Thymus (tissue), 11 donors: ENCODE results near the gene WDR27. TPM values are rescaled to one million over a fixed set of nuclear protein-coding genes. Genes with fewer than 3 reads are reported as not detected.

Source experiments
- DNase-seq, 9 donors: peaks; one replicate each; pipeline ENCODE4 v3.0.0-alpha.2; 2013; ENCODE audit warnings: low spot score in 9 of 9, low read depth in 6 of 9, missing footprints in 1 of 9
- H3K27ac ChIP-seq, 2 donors: one replicate each; pipeline ENCODE4 v1.5.1; 2013; ENCODE audit warnings: control low read depth in 1 of 2, low read depth in 1 of 2, low read length in 1 of 2, mild to moderate bottlenecking in 1 of 2, moderate library complexity in 1 of 2
- H3K27me3 ChIP-seq, 2 donors: one replicate each; pipeline ENCODE4 v1.5.1; 2013; ENCODE audit warnings: low read length in 1 of 2; ENCODE audit not compliant: control insufficient read depth in 2 of 2, insufficient read depth in 1 of 2
- H3K36me3 ChIP-seq, 2 donors: one replicate each; pipeline ENCODE4 v1.5.1; 2013; ENCODE audit warnings: low read length in 1 of 2, mild to moderate bottlenecking in 1 of 2, moderate library complexity in 1 of 2; ENCODE audit not compliant: control insufficient read depth in 2 of 2, insufficient read depth in 2 of 2
- H3K4me1 ChIP-seq, 2 donors: one replicate each; pipeline ENCODE4 v1.5.1; 2013; ENCODE audit warnings: low read length in 2 of 2; ENCODE audit not compliant: control insufficient read depth in 2 of 2, insufficient read depth in 2 of 2
- H3K4me3 ChIP-seq, 2 donors: one replicate each; pipeline ENCODE4 v1.5.1; 2013; ENCODE audit warnings: low read length in 2 of 2, control low read depth in 1 of 2, mild to moderate bottlenecking in 1 of 2
- H3K9me3 ChIP-seq, 2 donors: one replicate each; pipeline ENCODE4 v1.5.1; 2013; ENCODE audit warnings: low read length in 1 of 2, mild to moderate bottlenecking in 1 of 2; ENCODE audit not compliant: control insufficient read depth in 2 of 2, insufficient read depth in 1 of 2
- WGBS: extraction: QIAGEN DNeasy Blood & Tissue Kit; methylation state at CpG from one replicate; pipeline ENCODE4 v1.1.7; 2013; 5-methylcytosine and 5-hydroxymethylcytosine counted together
- polyA plus RNA-seq: library from polyadenylated mRNA; stranded (reverse); fragments of 200-250 nt; gene quantifications from one replicate; pipeline ENCODE4 v1.2.3, GENCODE V29; 2013
- total RNA-seq: library from RNA; stranded (reverse); fragments of 120-200 nt; gene quantifications from one replicate; pipeline ENCODE4 v1.2.4, GENCODE V29; 2013
- donor health status: healthy.

WDR27 gene
- total and polyA plus RNA-seq, 2 donors: 13.9 to 42.0 TPM

DNA sequence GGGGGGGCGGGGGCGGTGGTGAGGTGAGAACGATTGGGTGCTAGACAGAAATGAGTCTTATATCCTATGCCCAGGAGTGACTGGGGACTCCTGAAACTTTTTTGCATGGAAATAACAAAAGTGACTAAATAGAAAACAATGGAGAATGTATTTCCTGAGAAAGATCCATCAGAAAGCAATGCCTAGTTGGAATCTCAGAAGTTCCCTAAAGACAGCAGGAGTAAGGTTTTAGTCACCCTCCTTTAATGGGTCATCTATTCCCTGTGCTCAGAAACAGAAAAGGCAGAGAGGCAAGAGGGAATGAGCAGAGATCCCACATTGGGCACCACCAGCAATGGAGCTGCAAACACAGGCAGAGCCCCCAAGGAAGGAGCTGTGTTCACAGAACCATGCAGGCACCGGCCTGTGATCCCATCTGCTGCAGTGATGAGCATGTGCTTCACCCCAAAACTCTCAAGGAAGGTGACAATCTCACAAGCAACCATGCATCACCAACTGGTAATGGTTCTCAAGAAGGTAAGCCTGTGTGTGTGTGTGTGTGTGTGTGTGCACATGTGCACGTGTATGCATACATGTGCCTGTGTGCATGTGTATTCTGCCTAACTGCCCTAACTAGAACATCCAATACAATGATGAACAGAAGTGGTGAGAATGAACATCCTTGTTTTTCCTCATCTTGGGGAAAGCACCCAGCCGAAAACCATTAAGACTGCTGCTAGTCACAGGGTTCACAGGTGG lies 168.4 kb downstream of the WDR27 start:
- no peaks in the 10 kb centered on the region for H3K27me3 ChIP-seq
- no peak for DNase-seq
- no peaks in the 10 kb centered on the region for H3K36me3 ChIP-seq
- peaks cover 6 to 8% of the 10 kb centered on the region in 2 donors for H3K4me1 ChIP-seq
- WGBS: 97% methylated on average over 6 of the region's 6 CpGs
- H3K4me3 ChIP-seq: no peak overlapping the region
- H3K9me3 ChIP-seq: peaks cover 3 to 4% of the 10 kb centered on the region in 2 donors
- no peak overlapping the region for H3K27ac ChIP-seq

DNA sequence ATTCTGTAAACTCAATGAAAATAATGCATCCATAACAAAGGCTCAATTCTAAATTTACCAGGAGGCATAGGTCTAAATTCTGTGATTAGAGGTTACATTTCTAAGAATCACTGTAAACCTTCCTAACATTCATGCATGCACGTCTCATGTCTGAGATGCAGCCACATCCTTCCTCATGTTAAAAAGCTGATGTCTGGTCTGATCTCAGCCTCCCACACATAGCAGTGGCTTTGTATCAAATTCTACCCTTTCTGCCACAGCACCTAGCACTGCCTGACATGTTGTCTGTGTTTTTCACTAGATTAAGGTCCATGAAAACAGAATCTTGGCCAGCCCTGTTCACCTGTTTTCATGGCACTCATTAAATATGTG lies 171.1 kb downstream of the WDR27 start:
- peak; percentile 12 to 80 (median 41) for DNase-seq
- Histone ChIP-seq H3K9me3 (peaks cover 3 to 4% of the 10 kb centered on the region in 2 donors), H3K4me1 (peaks cover 6 to 8% of the 10 kb centered on the region in 2 donors), H3K36me3 (no peaks in the 10 kb centered on the region), H3K27ac (peak overlapping the region in 1 of 2 donors; percentile 68), H3K27me3 (no peaks in the 10 kb centered on the region), H3K4me3 (no peak overlapping the region)
- 62% methylated on average over 1 of the region's 1 CpG for WGBS

DNA sequence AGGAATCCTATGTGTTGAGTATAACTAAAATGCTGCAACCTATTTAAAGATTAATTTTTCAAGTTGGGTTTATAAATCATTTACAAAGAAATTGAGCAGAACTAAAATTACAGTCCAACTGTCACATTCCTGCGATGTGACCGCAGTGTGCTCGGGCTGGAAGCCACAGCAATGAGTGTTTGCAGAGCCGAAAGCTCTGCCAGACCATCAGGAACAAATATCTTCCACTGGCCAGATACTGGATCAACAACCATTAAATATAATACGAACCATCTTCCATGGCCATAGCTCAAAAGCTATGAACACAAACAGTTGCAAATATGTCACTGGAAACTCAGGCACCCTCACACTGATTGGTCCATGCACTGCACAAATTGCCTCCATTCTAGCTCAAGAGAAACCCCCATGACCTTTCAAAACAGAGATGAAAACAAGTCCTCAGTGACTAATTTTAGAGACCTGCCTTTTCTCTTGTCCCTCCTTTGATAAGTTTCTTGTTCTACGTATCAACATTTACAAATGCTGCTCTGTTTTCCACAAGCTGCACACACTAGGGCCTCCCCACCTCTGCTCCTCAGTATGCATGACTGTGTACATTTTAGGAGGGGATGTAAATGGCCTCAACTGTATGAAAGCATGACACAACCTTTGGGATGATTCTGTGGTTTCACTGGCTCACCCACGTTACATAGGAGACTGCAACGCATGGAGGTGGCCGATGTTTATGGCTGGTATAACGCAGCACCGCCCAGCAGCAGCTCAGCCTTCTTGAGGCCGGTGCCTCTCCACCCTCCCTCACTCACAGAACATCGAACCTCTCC lies 171.7 kb downstream of the WDR27 start:
- Histone ChIP-seq H3K27ac (peak overlapping the region; percentile 43 to 68), H3K36me3 (no peaks in the 10 kb centered on the region), H3K9me3 (peaks cover 3 to 4% of the 10 kb centered on the region in 2 donors), H3K27me3 (no peaks in the 10 kb centered on the region), H3K4me1 (peaks cover 6 to 8% of the 10 kb centered on the region in 2 donors), H3K4me3 (no peak overlapping the region)
- 80% methylated on average over 13 of the region's 13 CpGs for WGBS
- peak in 6 of 9 donors; percentile 7 to 66 (median 20) for DNase-seq

DNA sequence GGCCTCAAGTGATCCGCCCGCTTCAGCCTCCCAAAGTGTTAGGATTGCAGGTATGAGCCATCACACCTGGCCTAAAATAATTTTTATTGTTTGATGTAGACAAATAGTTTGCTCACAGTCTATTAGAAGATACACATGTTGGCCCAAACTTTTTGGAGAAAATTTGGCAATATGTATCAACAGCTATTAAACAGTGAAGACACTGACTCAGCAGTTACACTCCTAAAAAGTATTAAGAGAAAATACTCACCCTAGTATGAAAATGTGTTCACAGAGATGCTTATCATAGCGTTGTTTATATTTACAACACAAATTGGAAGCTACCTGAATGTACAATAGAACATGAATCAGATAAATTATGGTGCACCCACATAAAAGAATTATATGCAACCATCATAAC lies 173.1 kb downstream of the WDR27 start:
- Histone ChIP-seq H3K36me3 (no peaks in the 10 kb centered on the region), H3K27me3 (no peaks in the 10 kb centered on the region), H3K4me3 (no peak overlapping the region), H3K9me3 (peaks cover 1 to 3% of the 10 kb centered on the region in 2 donors), H3K27ac (no peak overlapping the region), H3K4me1 (peaks cover 6 to 8% of the 10 kb centered on the region in 2 donors)
- DNase-seq: no peak
- 97% methylated on average over 3 of the region's 3 CpGs for WGBS

DNA sequence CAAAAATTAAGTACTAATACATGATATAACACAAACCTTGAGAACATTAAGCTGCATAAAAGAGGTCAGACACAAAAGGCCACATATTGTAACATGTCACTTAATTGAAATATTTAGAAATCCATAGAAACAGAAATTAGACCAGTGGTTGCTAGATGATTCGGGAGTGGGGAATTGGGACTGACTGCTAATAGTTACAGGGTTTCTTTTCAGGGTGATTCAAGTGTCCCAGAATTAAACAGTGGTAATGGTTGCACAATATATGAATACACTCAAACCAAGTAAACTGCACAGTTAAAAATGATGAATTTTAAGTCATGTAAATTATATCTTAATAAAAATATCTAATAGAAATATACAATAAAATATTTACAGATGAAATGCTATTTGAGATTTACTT lies 174.5 kb downstream of the WDR27 start:
- Histone ChIP-seq H3K4me3 (no peak overlapping the region), H3K27ac (no peak overlapping the region), H3K9me3 (no peaks in the 10 kb centered on the region), H3K36me3 (no peaks in the 10 kb centered on the region), H3K27me3 (no peaks in the 10 kb centered on the region), H3K4me1 (peaks cover 6 to 8% of the 10 kb centered on the region in 2 donors)
- WGBS: 99% methylated on average over 1 of the region's 1 CpG
- DNase-seq: no peak

DNA sequence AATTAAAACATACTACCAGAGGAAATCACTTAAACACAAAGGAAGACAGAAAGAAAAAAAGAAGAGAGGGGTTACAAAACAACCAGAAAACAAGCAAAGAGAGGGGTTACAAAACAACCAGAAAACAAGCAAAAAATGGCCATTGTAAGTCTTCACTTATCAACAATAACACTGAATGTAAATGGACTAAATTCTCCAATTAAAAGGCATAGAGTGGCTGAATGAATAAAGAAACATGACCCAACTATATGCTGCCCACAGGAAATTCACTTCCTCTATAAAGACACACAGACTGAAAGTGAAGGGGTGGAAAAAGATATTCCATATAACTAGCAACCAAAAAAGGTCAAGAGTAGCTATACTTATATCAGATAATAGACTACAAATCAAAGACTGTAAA lies 180.0 kb downstream of the WDR27 start:
- Histone ChIP-seq H3K4me3 (no peak overlapping the region), H3K9me3 (peaks cover 1 to 10% of the 10 kb centered on the region in 2 donors), H3K27ac (no peak overlapping the region), H3K4me1 (no peaks in the 10 kb centered on the region), H3K27me3 (no peaks in the 10 kb centered on the region), H3K36me3 (no peaks in the 10 kb centered on the region)
- no peak for DNase-seq

DNA sequence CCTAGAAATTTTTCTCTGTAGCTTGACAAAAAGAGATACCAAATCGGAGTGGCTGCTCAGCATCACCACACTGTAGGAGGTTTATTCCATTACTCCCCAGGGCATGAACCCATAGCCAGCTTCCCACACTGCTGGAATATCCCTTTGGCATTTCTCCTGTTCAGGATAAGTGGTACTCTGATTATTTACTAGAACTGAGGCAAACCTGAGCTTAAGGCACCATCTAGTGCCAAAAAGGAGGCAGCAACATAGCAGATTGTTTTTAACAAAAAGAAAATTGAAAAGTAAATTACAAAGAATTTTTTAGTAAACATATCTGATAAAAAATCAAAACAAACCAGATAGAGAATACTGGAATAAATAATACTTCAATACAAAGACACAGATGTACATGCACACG lies 181.7 kb downstream of the WDR27 start:
- H3K27ac ChIP-seq: no peak overlapping the region
- H3K27me3 ChIP-seq: no peaks in the 10 kb centered on the region
- H3K4me1 ChIP-seq: no peaks in the 10 kb centered on the region
- peaks cover 1 to 10% of the 10 kb centered on the region in 2 donors for H3K9me3 ChIP-seq
- WGBS: 94% methylated on average over 2 of the region's 2 CpGs
- DNase-seq: no peak
- no peaks in the 10 kb centered on the region for H3K36me3 ChIP-seq
- H3K4me3 ChIP-seq: no peak overlapping the region

DNA sequence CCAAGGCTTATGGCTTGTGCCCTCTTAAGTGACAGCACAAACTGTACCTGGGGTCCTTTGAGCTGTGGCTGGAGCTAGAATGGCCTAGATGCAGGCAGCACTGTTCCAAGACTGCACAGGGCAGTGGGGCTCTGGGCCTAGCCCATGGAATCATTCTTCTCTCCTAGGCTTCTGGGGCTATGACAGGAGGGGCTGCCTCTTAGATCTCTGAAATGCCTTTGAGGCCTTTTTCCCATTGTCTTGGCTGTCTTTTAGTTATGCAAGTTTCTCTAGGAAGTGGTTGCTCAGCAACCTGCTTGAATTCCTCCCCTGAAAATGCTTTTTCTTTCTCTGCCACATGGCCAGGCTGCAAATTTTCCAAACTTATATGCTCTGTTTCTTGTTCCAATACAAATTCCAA lies 183.4 kb downstream of the WDR27 start:
- H3K27me3 ChIP-seq: no peaks in the 10 kb centered on the region
- H3K4me1 ChIP-seq: no peaks in the 10 kb centered on the region
- H3K4me3 ChIP-seq: no peak overlapping the region
- H3K36me3 ChIP-seq: no peaks in the 10 kb centered on the region
- no peak for DNase-seq
- H3K27ac ChIP-seq: no peak overlapping the region
- peaks cover 1 to 10% of the 10 kb centered on the region in 2 donors for H3K9me3 ChIP-seq

DNA sequence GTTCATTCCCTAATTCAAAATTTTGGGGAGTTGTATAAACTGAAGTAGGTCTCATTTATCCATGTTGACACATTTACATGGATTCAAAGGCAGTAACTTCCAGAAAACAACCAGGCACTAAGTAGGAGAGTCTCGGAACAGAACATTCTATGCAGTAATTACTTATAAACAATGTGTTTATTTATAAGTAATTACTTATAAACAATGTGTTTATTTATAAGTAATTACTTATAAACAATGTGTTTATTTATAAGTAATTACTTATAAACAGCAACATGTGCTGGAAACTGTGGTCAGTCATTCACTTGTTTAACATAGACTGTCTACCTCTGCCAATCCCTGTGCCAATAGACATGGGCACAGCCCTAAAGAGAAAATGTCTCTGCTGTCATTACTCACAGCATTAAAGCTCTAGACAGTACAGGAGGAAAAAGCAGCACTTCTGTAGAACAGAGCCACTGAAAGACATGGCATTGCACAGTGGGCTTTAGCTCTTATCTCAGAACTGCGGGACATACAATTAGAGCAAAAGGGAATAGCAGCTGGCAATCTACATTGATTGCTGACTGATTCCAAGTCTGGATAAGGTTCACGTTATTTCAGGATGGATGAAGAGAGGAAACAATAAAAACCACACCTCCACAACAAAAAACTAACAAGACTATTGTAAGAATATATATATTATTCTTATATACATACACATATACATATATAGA lies 188.2 kb downstream of the WDR27 start:
- Histone ChIP-seq H3K9me3 (peaks cover 1 to 7% of the 10 kb centered on the region in 2 donors), H3K27ac (no peak overlapping the region), H3K27me3 (no peaks in the 10 kb centered on the region), H3K36me3 (no peaks in the 10 kb centered on the region), H3K4me3 (no peak overlapping the region), H3K4me1 (no peaks in the 10 kb centered on the region)
- 96% methylated on average over 3 of the region's 3 CpGs for WGBS
- no peak for DNase-seq
